CD14-positive monocyte (primary cell): ENCODE data around the gene DHRS3. TPM values are rescaled to one million over a fixed set of nuclear protein-coding genes. Genes with fewer than 3 reads are reported as not detected.
"Not testable (repeated sequence)": the region's sequence is repeated elsewhere in the genome, so short reads cannot be mapped to it uniquely, and the experiment has no call there.

Experiments
- DNase-seq, 3 donors: peaks; one replicate each; pipeline ENCODE4 v3.0.0-alpha.2; 2011 to 2022
- H2AFZ ChIP-seq: 2 replicates; pipeline ENCODE4 v1.6.0; 2012; ENCODE audit warnings: mild to moderate bottlenecking, low read depth, low read length, inconsistent platforms; ENCODE audit not compliant: insufficient read depth, poor library complexity, severe bottlenecking
- H3K27ac ChIP-seq, 2 donors: 1 replicate in 1 of 2; 2 replicates in 1 of 2; pipeline ENCODE4 v1.5.1; 2012 to 2013; ENCODE audit warnings: low read length in 2 of 2, control low read depth in 1 of 2, inconsistent platforms in 1 of 2, low read depth in 1 of 2, mild to moderate bottlenecking in 1 of 2
- H3K27me3 ChIP-seq, 2 donors: one replicate each; pipeline versions ENCODE4 v1.6.0 to v1.6.1; 2011 to 2013; ENCODE audit warnings: low read length in 2 of 2; ENCODE audit not compliant: control insufficient read depth in 2 of 2, insufficient read depth in 2 of 2
- H3K36me3 ChIP-seq, 2 donors: replicated peaks in 1 of 2; 1 replicate in 1 of 2; 2 replicates in 1 of 2; pipeline versions ENCODE4 v1.5.1 to v1.6.1; 2012 to 2013; ENCODE audit warnings: low read length in 2 of 2, control low read depth in 1 of 2, inconsistent platforms in 1 of 2, mild to moderate bottlenecking in 1 of 2; ENCODE audit not compliant: insufficient read depth in 2 of 2, control insufficient read depth in 1 of 2
- H3K4me1 ChIP-seq, 2 donors: 1 replicate in 1 of 2; 2 replicates in 1 of 2; pipeline versions ENCODE4 v1.5.1 to v1.6.1; 2012 to 2013; ENCODE audit warnings: low read length in 2 of 2, control low read depth in 1 of 2, inconsistent platforms in 1 of 2, mild to moderate bottlenecking in 1 of 2, moderate library complexity in 1 of 2; ENCODE audit not compliant: insufficient read depth in 2 of 2, control insufficient read depth in 1 of 2
- H3K4me2 ChIP-seq: replicated peaks from 2 replicates; pipeline ENCODE3; 2012; ENCODE audit warnings: low read length, moderate library complexity, mild to moderate bottlenecking; ENCODE audit not compliant: poor library complexity, severe bottlenecking; ENCODE audit errors: extremely low read depth
- H3K4me3 ChIP-seq, 3 experiments: fragments of 200-600 bp in 1 of 3; sonication (generic) in 1 of 3; replicated peaks in 1 of 3; 1 replicate in 2 of 3; 2 replicates in 1 of 3; pipeline ENCODE4 v1.5.1; 2011 to 2013; ENCODE audit warnings: low read length in 3 of 3, mild to moderate bottlenecking in 3 of 3, control low read depth in 2 of 3, low read depth in 2 of 3, inconsistent platforms in 1 of 3, moderate library complexity in 1 of 3
- H3K79me2 ChIP-seq: 2 replicates; pipeline ENCODE4 v1.6.0; 2012; ENCODE audit warnings: mild to moderate bottlenecking, control low read depth, inconsistent platforms, low read length, moderate library complexity; ENCODE audit not compliant: insufficient read depth
- H3K9ac ChIP-seq: 2 replicates; pipeline ENCODE4 v1.6.0; 2017; ENCODE audit warnings: low read length, mild to moderate bottlenecking; ENCODE audit not compliant: insufficient read depth, poor library complexity, severe bottlenecking
- H3K9me3 ChIP-seq, 2 donors: replicated peaks in 1 of 2; 1 replicate in 1 of 2; 2 replicates in 1 of 2; pipeline versions ENCODE4 v1.5.1 to v1.6.1; 2012 to 2013; ENCODE audit warnings: low read length in 2 of 2, control low read depth in 1 of 2; ENCODE audit not compliant: control insufficient read depth in 1 of 2, insufficient read depth in 1 of 2
- H4K20me1 ChIP-seq: 2 replicates; pipeline ENCODE4 v1.6.0; 2012; ENCODE audit warnings: mild to moderate bottlenecking, low read length, control low read depth, moderate library complexity; ENCODE audit not compliant: insufficient read depth
- H3K27ac Mint-ChIP-seq, 7 donors: one replicate each; pipeline ENCODE4 v1.8.0; 2020; ENCODE audit warnings: mild to moderate bottlenecking in 7 of 7, mixed read lengths in 7 of 7, moderate library complexity in 6 of 7, inconsistent platforms in 2 of 7
- H3K27me3 Mint-ChIP-seq, 3 donors: one replicate each; pipeline ENCODE4 v1.8.0; 2021 to 2022; ENCODE audit warnings: low read depth in 3 of 3, mild to moderate bottlenecking in 3 of 3, mixed read lengths in 3 of 3, moderate library complexity in 3 of 3, inconsistent platforms in 1 of 3
- H3K36me3 Mint-ChIP-seq, 2 donors: one replicate each; pipeline ENCODE4 v1.8.0; 2020; ENCODE audit warnings: mixed read lengths in 2 of 2, inconsistent platforms in 1 of 2, mild to moderate bottlenecking in 1 of 2
- H3K4me1 Mint-ChIP-seq: one replicate; pipeline ENCODE4 v1.8.0; 2020; ENCODE audit warnings: mild to moderate bottlenecking, mixed read lengths
- H3K4me3 Mint-ChIP-seq, 2 donors: one replicate each; pipeline ENCODE4 v1.8.0; 2020; ENCODE audit warnings: mild to moderate bottlenecking in 2 of 2, mixed read lengths in 2 of 2, moderate library complexity in 1 of 2
- H3K9me3 Mint-ChIP-seq, 7 donors: one replicate each; pipeline ENCODE4 v1.8.0; 2020 to 2022; ENCODE audit warnings: mixed read lengths in 7 of 7, mild to moderate bottlenecking in 6 of 7, moderate library complexity in 6 of 7, inconsistent platforms in 2 of 7
- CTCF ChIP-seq: fragments of 200-600 bp; IDR thresholded peaks from one replicate; pipeline ENCODE4 v1.8.0; 2022; ENCODE audit warnings: antibody characterized with exemption, mild to moderate bottlenecking
- WGBS: methylation state at CpG from one replicate; pipeline ENCODE4 v1.1.5; 2013; ENCODE audit warnings: missing lambda C conversion rate; ENCODE audit not compliant: insufficient coverage; 5-methylcytosine and 5-hydroxymethylcytosine counted together
- intact Hi-C, 2 donors: fragments of 100-400 bp; cut with micrococcal nuclease; formaldehyde crosslinking; loops; one replicate each; pipeline versions ENCODE4 v1.15.0 to v1.15.1; 2023
- polyA plus RNA-seq, 3 donors: library from polyadenylated mRNA; depleted of rRNA in 1 of 3; unstranded in 2 of 3; stranded (reverse) in 1 of 3; fragments of 300-500 nt in 2 of 3; fragments of >200 nt in 1 of 3; fragmentation: Illumina TruSeq in 2 of 3; gene quantifications; 1 replicate in 2 of 3; 2 replicates in 1 of 3; pipeline ENCODE4 v1.2.3, GENCODE V29; 2012 to 2021

Gene DHRS3
- polyA plus RNA-seq, 3 donors = 0.23 to 0.59 (median 0.29) TPM

- no peak for DNase-seq
- Histone ChIP-seq H3K27ac (no peak overlapping the region), H3K4me2 (no peak overlapping the region), H3K4me1 (peaks cover 11 to 15% of the 10 kb centered on the region in 2 donors), H3K36me3 (no peaks in the 10 kb centered on the region), H3K9ac (no peak overlapping the region), H3K27me3 (no peaks in the 10 kb centered on the region), H2AFZ (no peak overlapping the region), H3K9me3 (no peaks in the 10 kb centered on the region), H3K4me3 (no peak overlapping the region), H3K79me2 (no peaks in the 10 kb centered on the region), H4K20me1 (no peaks in the 10 kb centered on the region)
- Mint-ChIP-seq H3K4me1 (peaks cover 24% of the 10 kb centered on the region), H3K27me3 (peaks cover 0 to 6% (median 2%) of the 10 kb centered on the region in 3 donors), H3K36me3 (no peaks in the 10 kb centered on the region), H3K4me3 (no peak overlapping the region), H3K9me3 (no peaks in the 10 kb centered on the region), H3K27ac (no peak overlapping the region)
- intact Hi-C loops = no loop called here
- no CpG with 5 or more reads among the region's 2 CpGs for WGBS
- TF ChIP-seq CTCF = no peak
Measured at GRCh38 chr1:12524266-12524665, 93.7 kb downstream of the DHRS3 start.

GRCh38 chr1:12522780-12523179, 95.2 kb downstream of the DHRS3 start:
- peaks cover 15% of the 10 kb centered on the region for H3K4me1 Mint-ChIP-seq
- H3K36me3 ChIP-seq, intact Hi-C loops, H3K27me3 Mint-ChIP-seq, H3K27ac Mint-ChIP-seq, H3K4me2 ChIP-seq, H3K4me1 ChIP-seq, H3K9me3 Mint-ChIP-seq, H3K36me3 Mint-ChIP-seq, H4K20me1 ChIP-seq, H3K4me3 Mint-ChIP-seq, H3K79me2 ChIP-seq, H3K27me3 ChIP-seq, DNase-seq, H3K4me3 ChIP-seq, H3K9me3 ChIP-seq, H2AFZ ChIP-seq, H3K9ac ChIP-seq, H3K27ac ChIP-seq: not testable (repeated sequence)
- WGBS = no CpG with 5 or more reads among the region's 9 CpGs
